HEK293 (cell line): ENCODE measurements around the gene PRR22.

Source experiments
- HOXD13 ChIP-seq: sonication (generic); formaldehyde crosslinking; IDR thresholded peaks from 2 replicates; pipeline ENCODE4 v1.8.0; 2022; ENCODE audit warnings: missing genetic modification reagents, borderline replicate concordance
- KLF1 ChIP-seq: fragments of 450-650 bp; formaldehyde crosslinking; IDR thresholded peaks from 2 replicates; pipeline ENCODE4 v1.5.1; 2016; ENCODE audit warnings: missing biosample characterization, missing genetic modification characterization
- MEIS1 ChIP-seq: sonication (generic); formaldehyde crosslinking; IDR thresholded peaks from 2 replicates; pipeline ENCODE4 v1.8.1; 2022; ENCODE audit warnings: missing genetic modification reagents, mild to moderate bottlenecking, borderline replicate concordance
- SP7 ChIP-seq: fragments of 450-650 bp; formaldehyde crosslinking; IDR thresholded peaks from 2 replicates; pipeline ENCODE4 v1.5.1; 2016; ENCODE audit warnings: missing biosample characterization, missing genetic modification characterization
- TCF7L2 ChIP-seq: IDR thresholded peaks from 2 replicates; pipeline ENCODE4 v1.6.1; 2011; ENCODE audit warnings: low read depth, mild to moderate bottlenecking, inconsistent platforms, low read length, moderate library complexity, borderline replicate concordance
- YY1 ChIP-seq: fragments of 450-650 bp; formaldehyde crosslinking; IDR thresholded peaks from 2 replicates; pipeline ENCODE4 v1.5.1; 2018; ENCODE audit warnings: missing biosample characterization, missing genetic modification characterization
- ZBTB17 ChIP-seq: fragments of 450-650 bp; formaldehyde crosslinking; IDR thresholded peaks from 2 replicates; pipeline ENCODE4 v1.5.1; 2016; ENCODE audit warnings: missing biosample characterization, missing genetic modification characterization
- ZNF140 ChIP-seq: fragments of 450-650 bp; formaldehyde crosslinking; IDR thresholded peaks from 2 replicates; pipeline ENCODE4 v1.5.1; 2016; ENCODE audit warnings: missing biosample characterization, missing genetic modification characterization
- ZNF146 ChIP-seq: fragments of 450-650 bp; formaldehyde crosslinking; IDR thresholded peaks from 2 replicates; pipeline ENCODE4 v1.5.1; 2016; ENCODE audit warnings: missing biosample characterization, missing genetic modification characterization
- ZNF23 ChIP-seq: fragments of 450-650 bp; formaldehyde crosslinking; IDR thresholded peaks from 2 replicates; pipeline ENCODE4 v1.5.1; 2016; ENCODE audit warnings: missing biosample characterization, missing genetic modification characterization, borderline replicate concordance
- ZNF266 ChIP-seq: fragments of 450-650 bp; formaldehyde crosslinking; IDR thresholded peaks from 2 replicates; pipeline ENCODE4 v1.5.1; 2016; ENCODE audit warnings: missing biosample characterization, missing genetic modification characterization, low read depth
- ZNF391 ChIP-seq: fragments of 450-650 bp; formaldehyde crosslinking; IDR thresholded peaks from 2 replicates; pipeline ENCODE4 v1.5.1; 2016; ENCODE audit warnings: low read depth, missing biosample characterization, missing genetic modification characterization, borderline replicate concordance
- ZNF473 ChIP-seq: fragments of 450-650 bp; formaldehyde crosslinking; IDR thresholded peaks from 2 replicates; pipeline ENCODE4 v1.5.1; 2017; ENCODE audit warnings: missing biosample characterization, missing genetic modification characterization
- ZNF510 ChIP-seq: fragments of 450-650 bp; formaldehyde crosslinking; IDR thresholded peaks from 2 replicates; pipeline ENCODE4 v1.5.1; 2018; ENCODE audit warnings: mild to moderate bottlenecking, missing genetic modification characterization, missing biosample characterization; ENCODE audit not compliant: insufficient replicate concordance
- ZNF514 ChIP-seq: fragments of 450-650 bp; formaldehyde crosslinking; IDR thresholded peaks from 2 replicates; pipeline ENCODE4 v1.5.1; 2016; ENCODE audit warnings: missing biosample characterization, missing genetic modification characterization
- ZNF521 ChIP-seq: fragments of 450-650 bp; formaldehyde crosslinking; IDR thresholded peaks from 2 replicates; pipeline ENCODE4 v1.5.1; 2017; ENCODE audit warnings: missing biosample characterization, mild to moderate bottlenecking, missing genetic modification characterization
- ZNF529 ChIP-seq: fragments of 450-650 bp; formaldehyde crosslinking; IDR thresholded peaks from 2 replicates; pipeline ENCODE4 v1.5.1; 2017; ENCODE audit warnings: missing genetic modification characterization, missing biosample characterization; ENCODE audit not compliant: insufficient replicate concordance
- ZNF585B ChIP-seq: fragments of 450-650 bp; formaldehyde crosslinking; IDR thresholded peaks from 2 replicates; pipeline ENCODE4 v1.5.1; 2016; ENCODE audit warnings: missing biosample characterization, missing genetic modification characterization
- ZNF623 ChIP-seq: fragments of 450-650 bp; formaldehyde crosslinking; IDR thresholded peaks from 2 replicates; pipeline ENCODE4 v1.5.1; 2016; ENCODE audit warnings: missing biosample characterization, missing genetic modification characterization
- ZNF791 ChIP-seq: fragments of 450-650 bp; formaldehyde crosslinking; IDR thresholded peaks from 2 replicates; pipeline ENCODE4 v1.5.1; 2016; ENCODE audit warnings: missing biosample characterization, missing genetic modification characterization
- ZSCAN23 ChIP-seq: fragments of 450-650 bp; formaldehyde crosslinking; IDR thresholded peaks from 2 replicates; pipeline ENCODE4 v1.5.1; 2016; ENCODE audit warnings: missing biosample characterization, missing genetic modification characterization
- TF ChIP-seq, protein P1 (sequence below): fragments of 450-650 bp; formaldehyde crosslinking; IDR thresholded peaks from 2 replicates; pipeline ENCODE4 v1.5.1; 2016; ENCODE audit warnings: missing biosample characterization, missing genetic modification characterization
- TF ChIP-seq, protein P2 (sequence below): fragments of 450-650 bp; formaldehyde crosslinking; IDR thresholded peaks from 2 replicates; pipeline ENCODE4 v1.5.1; 2016; ENCODE audit warnings: missing biosample characterization, missing genetic modification characterization
- TF ChIP-seq, protein P3 (sequence below): fragments of 450-650 bp; formaldehyde crosslinking; IDR thresholded peaks from 2 replicates; pipeline ENCODE4 v1.5.1; 2017; ENCODE audit warnings: missing biosample characterization, missing genetic modification characterization
- TF ChIP-seq, protein P4 (sequence below): fragments of 450-650 bp; formaldehyde crosslinking; IDR thresholded peaks from 2 replicates; pipeline ENCODE4 v1.5.1; 2016; ENCODE audit warnings: missing biosample characterization, missing genetic modification characterization
- TF ChIP-seq, protein P5 (sequence below): fragments of 450-650 bp; formaldehyde crosslinking; IDR thresholded peaks from 2 replicates; pipeline ENCODE4 v1.5.1; 2016; ENCODE audit warnings: missing biosample characterization, missing genetic modification characterization
- TF ChIP-seq, protein P6 (sequence below): fragments of 450-650 bp; formaldehyde crosslinking; IDR thresholded peaks from 2 replicates; pipeline ENCODE4 v1.5.1; 2016; ENCODE audit warnings: missing biosample characterization, missing genetic modification characterization

PRR22 gene

DNA sequence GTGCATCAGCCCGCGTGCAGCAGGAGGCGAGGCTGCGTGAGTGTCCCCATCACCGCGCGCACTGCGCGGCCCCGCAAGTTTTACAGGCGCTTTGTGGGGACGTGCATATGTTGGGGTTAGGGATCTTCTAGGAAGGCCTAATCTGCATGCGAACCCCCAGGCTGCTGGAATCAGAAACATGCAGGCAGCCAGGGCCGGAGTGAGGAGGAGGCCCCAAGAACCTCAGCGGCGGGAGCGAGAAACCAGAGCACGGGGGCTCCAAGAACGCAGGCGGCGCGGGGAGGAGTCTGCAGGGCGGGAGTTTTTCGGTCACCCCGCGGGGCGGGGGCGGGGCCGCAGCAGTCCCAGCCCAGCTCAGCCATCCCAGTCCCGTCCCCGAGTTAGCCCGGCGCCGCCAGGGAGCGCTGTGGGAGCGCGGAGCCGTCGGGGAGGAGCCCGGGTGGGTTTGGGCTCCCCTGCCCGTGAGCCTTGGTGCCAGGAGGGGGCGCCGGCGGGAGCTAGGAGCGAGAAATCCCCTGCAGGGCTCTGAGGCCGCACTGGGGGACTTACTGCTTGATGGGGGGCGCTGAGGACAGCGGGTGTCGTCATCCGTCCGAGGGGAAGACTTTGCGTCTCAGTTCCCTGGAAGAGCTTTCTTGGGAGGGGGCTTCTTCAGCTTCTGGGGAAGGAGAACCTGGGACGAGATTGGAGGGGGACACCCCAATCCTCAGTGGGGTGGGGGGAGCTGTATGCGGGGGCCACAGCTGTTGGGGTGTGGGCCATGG is 19.4 kb upstream of the PRR22 start (continued):
- TF ChIP-seq, protein P1, sequence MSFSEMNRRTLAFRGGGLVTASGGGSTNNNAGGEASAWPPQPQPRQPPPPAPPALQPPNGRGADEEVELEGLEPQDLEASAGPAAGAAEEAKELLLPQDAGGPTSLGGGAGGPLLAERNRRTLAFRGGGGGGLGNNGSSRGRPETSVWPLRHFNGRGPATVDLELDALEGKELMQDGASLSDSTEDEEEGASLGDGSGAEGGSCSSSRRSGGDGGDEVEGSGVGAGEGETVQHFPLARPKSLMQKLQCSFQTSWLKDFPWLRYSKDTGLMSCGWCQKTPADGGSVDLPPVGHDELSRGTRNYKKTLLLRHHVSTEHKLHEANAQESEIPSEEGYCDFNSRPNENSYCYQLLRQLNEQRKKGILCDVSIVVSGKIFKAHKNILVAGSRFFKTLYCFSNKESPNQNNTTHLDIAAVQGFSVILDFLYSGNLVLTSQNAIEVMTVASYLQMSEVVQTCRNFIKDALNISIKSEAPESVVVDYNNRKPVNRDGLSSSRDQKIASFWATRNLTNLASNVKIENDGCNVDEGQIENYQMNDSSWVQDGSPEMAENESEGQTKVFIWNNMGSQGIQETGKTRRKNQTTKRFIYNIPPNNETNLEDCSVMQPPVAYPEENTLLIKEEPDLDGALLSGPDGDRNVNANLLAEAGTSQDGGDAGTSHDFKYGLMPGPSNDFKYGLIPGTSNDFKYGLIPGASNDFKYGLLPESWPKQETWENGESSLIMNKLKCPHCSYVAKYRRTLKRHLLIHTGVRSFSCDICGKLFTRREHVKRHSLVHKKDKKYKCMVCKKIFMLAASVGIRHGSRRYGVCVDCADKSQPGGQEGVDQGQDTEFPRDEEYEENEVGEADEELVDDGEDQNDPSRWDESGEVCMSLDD (tag by site-specific recombination): peak; percentile 96
- TF ChIP-seq HOXD13 (CRISPR knock-in tag): no peak
- no peak for TF ChIP-seq TCF7L2
- TF ChIP-seq ZNF585B (tag by site-specific recombination): no peak
- TF ChIP-seq ZNF529: no peak
- TF ChIP-seq, protein P2, sequence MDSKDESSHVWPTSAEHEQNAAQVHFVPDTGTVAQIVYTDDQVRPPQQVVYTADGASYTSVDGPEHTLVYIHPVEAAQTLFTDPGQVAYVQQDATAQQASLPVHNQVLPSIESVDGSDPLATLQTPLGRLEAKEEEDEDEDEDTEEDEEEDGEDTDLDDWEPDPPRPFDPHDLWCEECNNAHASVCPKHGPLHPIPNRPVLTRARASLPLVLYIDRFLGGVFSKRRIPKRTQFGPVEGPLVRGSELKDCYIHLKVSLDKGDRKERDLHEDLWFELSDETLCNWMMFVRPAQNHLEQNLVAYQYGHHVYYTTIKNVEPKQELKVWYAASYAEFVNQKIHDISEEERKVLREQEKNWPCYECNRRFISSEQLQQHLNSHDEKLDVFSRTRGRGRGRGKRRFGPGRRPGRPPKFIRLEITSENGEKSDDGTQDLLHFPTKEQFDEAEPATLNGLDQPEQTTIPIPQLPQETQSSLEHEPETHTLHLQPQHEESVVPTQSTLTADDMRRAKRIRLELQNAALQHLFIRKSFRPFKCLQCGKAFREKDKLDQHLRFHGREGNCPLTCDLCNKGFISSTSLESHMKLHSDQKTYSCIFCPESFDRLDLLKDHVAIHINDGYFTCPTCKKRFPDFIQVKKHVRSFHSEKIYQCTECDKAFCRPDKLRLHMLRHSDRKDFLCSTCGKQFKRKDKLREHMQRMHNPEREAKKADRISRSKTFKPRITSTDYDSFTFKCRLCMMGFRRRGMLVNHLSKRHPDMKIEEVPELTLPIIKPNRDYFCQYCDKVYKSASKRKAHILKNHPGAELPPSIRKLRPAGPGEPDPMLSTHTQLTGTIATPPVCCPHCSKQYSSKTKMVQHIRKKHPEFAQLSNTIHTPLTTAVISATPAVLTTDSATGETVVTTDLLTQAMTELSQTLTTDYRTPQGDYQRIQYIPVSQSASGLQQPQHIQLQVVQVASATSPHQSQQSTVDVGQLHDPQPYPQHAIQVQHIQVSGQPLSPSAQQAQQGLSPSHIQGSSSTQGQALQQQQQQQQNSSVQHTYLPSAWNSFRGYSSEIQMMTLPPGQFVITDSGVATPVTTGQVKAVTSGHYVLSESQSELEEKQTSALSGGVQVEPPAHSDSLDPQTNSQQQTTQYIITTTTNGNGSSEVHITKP (tag by site-specific recombination): peak; percentile 54
- TF ChIP-seq, protein P3, sequence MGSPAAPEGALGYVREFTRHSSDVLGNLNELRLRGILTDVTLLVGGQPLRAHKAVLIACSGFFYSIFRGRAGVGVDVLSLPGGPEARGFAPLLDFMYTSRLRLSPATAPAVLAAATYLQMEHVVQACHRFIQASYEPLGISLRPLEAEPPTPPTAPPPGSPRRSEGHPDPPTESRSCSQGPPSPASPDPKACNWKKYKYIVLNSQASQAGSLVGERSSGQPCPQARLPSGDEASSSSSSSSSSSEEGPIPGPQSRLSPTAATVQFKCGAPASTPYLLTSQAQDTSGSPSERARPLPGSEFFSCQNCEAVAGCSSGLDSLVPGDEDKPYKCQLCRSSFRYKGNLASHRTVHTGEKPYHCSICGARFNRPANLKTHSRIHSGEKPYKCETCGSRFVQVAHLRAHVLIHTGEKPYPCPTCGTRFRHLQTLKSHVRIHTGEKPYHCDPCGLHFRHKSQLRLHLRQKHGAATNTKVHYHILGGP (tag by site-specific recombination): no peak
- no peak for TF ChIP-seq MEIS1 (CRISPR knock-in tag)
- no peak for TF ChIP-seq ZNF791 (tag by site-specific recombination)
- no peak for TF ChIP-seq ZNF521
- no peak for TF ChIP-seq ZNF146 (tag by site-specific recombination)
- TF ChIP-seq, protein P4, sequence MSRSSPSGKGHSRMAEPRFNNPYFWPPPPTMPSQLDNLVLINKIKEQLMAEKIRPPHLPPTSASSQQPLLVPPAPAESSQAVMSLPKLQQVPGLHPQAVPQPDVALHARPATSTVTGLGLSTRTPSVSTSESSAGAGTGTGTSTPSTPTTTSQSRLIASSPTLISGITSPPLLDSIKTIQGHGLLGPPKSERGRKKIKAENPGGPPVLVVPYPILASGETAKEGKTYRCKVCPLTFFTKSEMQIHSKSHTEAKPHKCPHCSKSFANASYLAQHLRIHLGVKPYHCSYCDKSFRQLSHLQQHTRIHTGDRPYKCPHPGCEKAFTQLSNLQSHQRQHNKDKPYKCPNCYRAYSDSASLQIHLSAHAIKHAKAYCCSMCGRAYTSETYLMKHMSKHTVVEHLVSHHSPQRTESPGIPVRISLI (tag by site-specific recombination): no peak
- no peak for TF ChIP-seq ZNF473 (tag by site-specific recombination)
- TF ChIP-seq, protein P5, sequence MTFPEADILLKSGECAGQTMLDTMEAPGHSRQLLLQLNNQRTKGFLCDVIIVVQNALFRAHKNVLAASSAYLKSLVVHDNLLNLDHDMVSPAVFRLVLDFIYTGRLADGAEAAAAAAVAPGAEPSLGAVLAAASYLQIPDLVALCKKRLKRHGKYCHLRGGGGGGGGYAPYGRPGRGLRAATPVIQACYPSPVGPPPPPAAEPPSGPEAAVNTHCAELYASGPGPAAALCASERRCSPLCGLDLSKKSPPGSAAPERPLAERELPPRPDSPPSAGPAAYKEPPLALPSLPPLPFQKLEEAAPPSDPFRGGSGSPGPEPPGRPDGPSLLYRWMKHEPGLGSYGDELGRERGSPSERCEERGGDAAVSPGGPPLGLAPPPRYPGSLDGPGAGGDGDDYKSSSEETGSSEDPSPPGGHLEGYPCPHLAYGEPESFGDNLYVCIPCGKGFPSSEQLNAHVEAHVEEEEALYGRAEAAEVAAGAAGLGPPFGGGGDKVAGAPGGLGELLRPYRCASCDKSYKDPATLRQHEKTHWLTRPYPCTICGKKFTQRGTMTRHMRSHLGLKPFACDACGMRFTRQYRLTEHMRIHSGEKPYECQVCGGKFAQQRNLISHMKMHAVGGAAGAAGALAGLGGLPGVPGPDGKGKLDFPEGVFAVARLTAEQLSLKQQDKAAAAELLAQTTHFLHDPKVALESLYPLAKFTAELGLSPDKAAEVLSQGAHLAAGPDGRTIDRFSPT (tag by site-specific recombination): peak; percentile 91
- 0 out of 2 replicates have a peak, but pooled peaks have one; percentile 61 for TF ChIP-seq ZSCAN23 (tag by site-specific recombination)
- peak; percentile 86 for TF ChIP-seq SP7 (tag by site-specific recombination)
- no peak for TF ChIP-seq ZNF514 (tag by site-specific recombination)
- no peak for TF ChIP-seq ZNF23 (tag by site-specific recombination)
- TF ChIP-seq YY1 (tag by site-specific recombination): peak; percentile 41; the same call in 1 of the 2 replicates
- no peak for TF ChIP-seq ZNF266 (tag by site-specific recombination)
- TF ChIP-seq ZNF140 (tag by site-specific recombination): no peak
- TF ChIP-seq, protein P6, sequence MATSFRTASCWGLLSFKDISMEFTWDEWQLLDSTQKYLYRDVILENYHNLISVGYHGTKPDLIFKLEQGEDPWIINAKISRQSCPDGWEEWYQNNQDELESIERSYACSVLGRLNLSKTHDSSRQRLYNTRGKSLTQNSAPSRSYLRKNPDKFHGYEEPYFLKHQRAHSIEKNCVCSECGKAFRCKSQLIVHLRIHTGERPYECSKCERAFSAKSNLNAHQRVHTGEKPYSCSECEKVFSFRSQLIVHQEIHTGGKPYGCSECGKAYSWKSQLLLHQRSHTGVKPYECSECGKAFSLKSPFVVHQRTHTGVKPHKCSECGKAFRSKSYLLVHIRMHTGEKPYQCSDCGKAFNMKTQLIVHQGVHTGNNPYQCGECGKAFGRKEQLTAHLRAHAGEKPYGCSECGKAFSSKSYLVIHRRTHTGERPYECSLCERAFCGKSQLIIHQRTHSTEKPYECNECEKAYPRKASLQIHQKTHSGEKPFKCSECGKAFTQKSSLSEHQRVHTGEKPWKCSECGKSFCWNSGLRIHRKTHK (tag by site-specific recombination): no peak
- TF ChIP-seq ZBTB17 (tag by site-specific recombination): peak; percentile 89
- peak; percentile 85 for TF ChIP-seq KLF1 (tag by site-specific recombination)
- TF ChIP-seq ZNF623 (tag by site-specific recombination): no peak
- no peak for TF ChIP-seq ZNF510
- peak; percentile 78; the same call in 1 of the 2 replicates for TF ChIP-seq ZNF391
